Peyer's patch (tissue), 4 donors: ENCODE results near the gene TMC1. TPM values are rescaled to one million over a fixed set of nuclear protein-coding genes. Genes with fewer than 3 reads are reported as not detected.
A peak's percentile ranks its signal among the peaks of the same experiment; 100 is the strongest.
"Not testable (repeated sequence)": the region's sequence is repeated elsewhere in the genome, so short reads cannot be mapped to it uniquely, and the experiment has no call there.

Experiments
- DNase-seq, 3 donors: peaks; one replicate each; pipeline ENCODE4 v3.0.0-alpha.2; 2017 to 2019
- H3K27ac ChIP-seq, 4 donors: fragments of 200-600 bp; sonication (generic); one replicate each; pipeline ENCODE4 v1.5.1; 2016 to 2019
- H3K27me3 ChIP-seq, 2 donors: fragments of 200-600 bp; sonication (generic); one replicate each; pipeline ENCODE4 v1.5.1; 2019
- H3K36me3 ChIP-seq, 3 donors: fragments of 200-600 bp; sonication (generic); one replicate each; pipeline ENCODE4 v1.5.1; 2016 to 2019
- H3K4me1 ChIP-seq, 4 donors: fragments of 200-600 bp; sonication (generic); one replicate each; pipeline ENCODE4 v1.5.1; 2016 to 2019
- H3K4me3 ChIP-seq, 4 donors: fragments of 200-600 bp; sonication (generic); 1 replicate in 3 of 4; 2 replicates in 1 of 4; pipeline ENCODE4 v1.5.1; 2016 to 2019; ENCODE audit warnings: mild to moderate bottlenecking in 1 of 4
- H3K9me3 ChIP-seq, 4 donors: fragments of 200-600 bp; sonication (generic); one replicate each; pipeline ENCODE4 v1.5.1; 2016 to 2019; ENCODE audit warnings: mild to moderate bottlenecking in 1 of 4
- CTCF ChIP-seq, 6 experiments: fragments of 450-650 bp in 4 of 6; fragments of 200-600 bp in 2 of 6; sonication (generic) in 1 of 6; IDR thresholded peaks; one replicate each; pipeline ENCODE4 v1.5.1; 2017 to 2019; ENCODE audit warnings: antibody characterized with exemption in 6 of 6, mild to moderate bottlenecking in 3 of 6, moderate library complexity in 1 of 6
- POLR2A ChIP-seq, 2 donors: fragments of 450-650 bp; IDR thresholded peaks; one replicate each; pipeline ENCODE4 v1.5.1; 2017; ENCODE audit warnings: antibody characterized with exemption in 2 of 2, mild to moderate bottlenecking in 2 of 2, moderate library complexity in 2 of 2
- total RNA-seq, 4 donors: library from RNA; depleted of rRNA; stranded (reverse); fragments of >200 nt; gene quantifications; one replicate each; pipeline ENCODE4 v1.1.0, GENCODE V29; 2016

TMC1 gene
- total RNA-seq, 4 donors from 2014 or later, result not detected

GRCh38 chr9:72477930-72478518 lies 43.4 kb upstream of the TMC1 start:
- peaks cover 0 to 22% (median 4%) of the 10 kb centered on the region in 4 donors for H3K4me1 ChIP-seq
- TF ChIP-seq POLR2A (IDR thresholded peaks at IDR 0.05), result no peak
- TF ChIP-seq CTCF (IDR thresholded peaks at IDR 0.05), result no peak
- H3K36me3 ChIP-seq, result no peaks in the 10 kb centered on the region
- DNase-seq, result peak in 1 of 3 donors; percentile 54
- no peak overlapping the region for H3K4me3 ChIP-seq
- peak overlapping the region in 3 of 4 donors; percentile 50 to 73 (median 63) for H3K27ac ChIP-seq
- no peaks in the 10 kb centered on the region for H3K9me3 ChIP-seq
- H3K27me3 ChIP-seq, result no peaks in the 10 kb centered on the region

- no peaks in the 10 kb centered on the region for H3K9me3 ChIP-seq
- peaks cover 0 to 22% (median 4%) of the 10 kb centered on the region in 4 donors for H3K4me1 ChIP-seq
- no peaks in the 10 kb centered on the region for H3K36me3 ChIP-seq
- TF ChIP-seq POLR2A (IDR thresholded peaks at IDR 0.05) (no peak), CTCF (IDR thresholded peaks at IDR 0.05) (no peak)
- no peak overlapping the region for H3K4me3 ChIP-seq
- no peak for DNase-seq
- H3K27ac ChIP-seq, result no peak overlapping the region
- H3K27me3 ChIP-seq, result no peaks in the 10 kb centered on the region
Observed at GRCh38 chr9:72478966-72479365, 42.4 kb upstream of the TMC1 start.

- peaks cover 0 to 22% (median 4%) of the 10 kb centered on the region in 4 donors for H3K4me1 ChIP-seq
Observed at GRCh38 chr9:72480261-72480660, 41.1 kb upstream of the TMC1 start.

GRCh38 chr9:72480921-72481320 lies 40.5 kb upstream of the TMC1 start:
- Histone ChIP-seq H3K27ac (no peak overlapping the region), H3K4me3 (no peak overlapping the region), H3K9me3 (no peaks in the 10 kb centered on the region), H3K36me3 (no peaks in the 10 kb centered on the region), H3K27me3 (no peaks in the 10 kb centered on the region), H3K4me1 (peaks cover 0 to 22% (median 4%) of the 10 kb centered on the region in 4 donors)
- no peak for DNase-seq
- TF ChIP-seq CTCF (IDR thresholded peaks at IDR 0.05), result no peak
- no peak for TF ChIP-seq POLR2A (IDR thresholded peaks at IDR 0.05)

More at GRCh38 chr9:72480261-72480660, 41.1 kb upstream of the TMC1 start:
- H3K36me3 ChIP-seq, H3K27me3 ChIP-seq, DNase-seq, H3K4me3 ChIP-seq, H3K27ac ChIP-seq, H3K9me3 ChIP-seq: not testable (repeated sequence)

GRCh38 chr9:72485821-72486593 lies 35.4 kb upstream of the TMC1 start:
- no peak for DNase-seq
- TF ChIP-seq POLR2A (IDR thresholded peaks at IDR 0.05), result no peak
- no peak for TF ChIP-seq CTCF (IDR thresholded peaks at IDR 0.05)
- H3K27me3 ChIP-seq, result no peaks in the 10 kb centered on the region

GRCh38 chr9:72486594-72486955 lies 34.8 kb upstream of the TMC1 start:
- Histone ChIP-seq H3K4me1 (no peaks in the 10 kb centered on the region), H3K36me3 (no peaks in the 10 kb centered on the region), H3K9me3 (no peaks in the 10 kb centered on the region), H3K4me3 (no peak overlapping the region), H3K27me3 (no peaks in the 10 kb centered on the region), H3K27ac (no peak overlapping the region)
- TF ChIP-seq CTCF (IDR thresholded peaks at IDR 0.05) (no peak), POLR2A (IDR thresholded peaks at IDR 0.05) (no peak)
- DNase-seq, result no peak

More at GRCh38 chr9:72485821-72486593, 35.4 kb upstream of the TMC1 start:
- no peaks in the 10 kb centered on the region for H3K36me3 ChIP-seq
- H3K27ac ChIP-seq, result no peak overlapping the region
- H3K4me1 ChIP-seq, result no peaks in the 10 kb centered on the region
- H3K4me3 ChIP-seq, result no peak overlapping the region
- no peaks in the 10 kb centered on the region for H3K9me3 ChIP-seq

GRCh38 chr9:72487665-72488064 lies 33.7 kb upstream of the TMC1 start:
- not testable (repeated sequence) for H3K4me3 ChIP-seq, H3K27me3 ChIP-seq, H3K36me3 ChIP-seq, H3K4me1 ChIP-seq, DNase-seq, H3K9me3 ChIP-seq, H3K27ac ChIP-seq
